Hepatocyte (in vitro differentiated cells): ENCODE results near the gene CNTNAP3B. TPM values are rescaled to one million over a fixed set of nuclear protein-coding genes. Genes with fewer than 3 reads are reported as not detected.
"Not testable (repeated sequence)": the region's sequence is repeated elsewhere in the genome, so short reads cannot be mapped to it uniquely, and the experiment has no call there.

ENCODE experiments used
- DNase-seq: peaks from one replicate; pipeline ENCODE4 v3.0.0-alpha.2; 2016; ENCODE audit warnings: low spot score
- H2AFZ ChIP-seq: fragments of 200-600 bp; sonication (generic); 2 replicates; pipeline ENCODE4 v1.6.0; 2016; ENCODE audit warnings: antibody characterized with exemption, mild to moderate bottlenecking
- H3K27ac ChIP-seq: fragments of 200-600 bp; sonication (generic); 2 replicates; pipeline ENCODE4 v1.5.1; 2016; ENCODE audit warnings: mild to moderate bottlenecking
- H3K27me3 ChIP-seq: fragments of 200-600 bp; sonication (generic); 2 replicates; pipeline ENCODE4 v1.6.1; 2016
- H3K36me3 ChIP-seq: fragments of 200-600 bp; sonication (generic); replicated peaks from 2 replicates; pipeline ENCODE4 v1.5.1; 2016; ENCODE audit warnings: low read depth; ENCODE audit not compliant: insufficient read depth
- H3K4me1 ChIP-seq: fragments of 200-600 bp; sonication (generic); 2 replicates; pipeline ENCODE4 v1.5.1; 2016; ENCODE audit warnings: mild to moderate bottlenecking, moderate library complexity; ENCODE audit not compliant: insufficient read depth
- H3K4me2 ChIP-seq: fragments of 200-600 bp; sonication (generic); 2 replicates; pipeline ENCODE4 v1.6.0; 2016
- H3K4me3 ChIP-seq: fragments of 200-600 bp; sonication (generic); 2 replicates; pipeline ENCODE4 v1.5.1; 2016; ENCODE audit warnings: mild to moderate bottlenecking
- H3K79me2 ChIP-seq: fragments of 200-600 bp; sonication (generic); 2 replicates; pipeline ENCODE4 v1.6.0; 2017; ENCODE audit warnings: mild to moderate bottlenecking
- H3K9me2 ChIP-seq: fragments of 200-600 bp; sonication (generic); replicated peaks from 2 replicates; pipeline ENCODE4 v1.6.0; 2017; ENCODE audit warnings: mild to moderate bottlenecking; ENCODE audit not compliant: insufficient read depth
- H3K9me3 ChIP-seq: fragments of 200-600 bp; sonication (generic); 2 replicates; pipeline ENCODE4 v1.5.1; 2016; ENCODE audit warnings: low read depth, mild to moderate bottlenecking
- H4K20me1 ChIP-seq: fragments of 200-600 bp; sonication (generic); 2 replicates; pipeline ENCODE4 v1.6.0; 2016; ENCODE audit warnings: mild to moderate bottlenecking; ENCODE audit not compliant: insufficient read depth, poor library complexity, severe bottlenecking
- whole genome bisulfite sequencing: methylation state at CpG from one replicate; pipeline ENCODE4 v1.1.6; 2016; ENCODE audit warnings: low lambda C conversion rate; ENCODE audit errors: missing lambda C conversion rate; 5-methylcytosine and 5-hydroxymethylcytosine counted together
- polyA plus RNA-seq: library from polyadenylated mRNA; unstranded; fragments of >200 nt; fragmentation: Nextera tagmentation; extraction: Ambion mirVana; gene quantifications from 2 replicates; pipeline ENCODE4 v1.2.1, GENCODE V29; 2016
- total RNA-seq: library from RNA; depleted of rRNA; stranded (reverse); fragments of >200 nt; gene quantifications from 2 replicates; pipeline ENCODE4 v1.2.3, GENCODE V29; 2014

The CNTNAP3B gene
- total and polyA plus RNA-seq, 2 experiments from 2014 or later, result 0.83 to 1.5 TPM

DNA sequence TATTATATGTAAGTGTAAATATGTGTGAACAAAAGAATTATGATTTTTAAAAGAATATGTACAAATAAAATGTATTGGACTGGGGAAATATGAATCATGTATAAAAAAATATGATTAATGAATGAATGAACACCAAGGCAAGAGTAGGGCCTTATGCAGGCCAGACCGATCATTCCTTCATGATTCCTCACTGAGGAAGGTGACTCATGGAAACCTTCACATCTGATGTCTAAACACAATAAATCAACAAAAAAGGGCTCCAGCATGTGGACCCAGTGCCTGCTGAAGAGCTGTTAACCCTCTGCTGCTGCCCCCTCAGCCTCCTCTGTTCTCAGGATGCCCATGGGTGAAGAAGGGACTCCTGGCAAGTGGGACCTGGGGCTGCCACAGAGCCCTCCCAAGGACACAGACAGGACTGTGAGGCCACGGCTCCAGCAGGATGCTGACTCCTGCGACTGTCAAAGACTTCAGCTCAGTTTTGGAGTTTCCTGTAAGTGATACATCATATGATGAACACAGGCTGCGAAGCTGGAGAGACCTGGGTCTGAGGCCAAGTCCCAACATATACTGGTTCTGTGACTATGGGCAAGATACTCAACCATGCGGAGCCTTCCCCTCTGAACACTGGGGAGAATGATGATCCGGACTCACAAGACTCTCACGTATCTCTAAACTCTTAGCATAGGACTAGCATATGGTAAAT is 110.9 kb downstream of the CNTNAP3B start:
- not testable (repeated sequence) for H2AFZ ChIP-seq, H4K20me1 ChIP-seq, H3K4me2 ChIP-seq, H3K4me3 ChIP-seq, H3K79me2 ChIP-seq, H3K9me2 ChIP-seq, H3K27me3 ChIP-seq, H3K4me1 ChIP-seq, H3K9me3 ChIP-seq, H3K27ac ChIP-seq, H3K36me3 ChIP-seq
- 87% methylated on average over 7 of the region's 7 CpGs for WGBS
- DNase-seq, result peak; percentile 0

DNA sequence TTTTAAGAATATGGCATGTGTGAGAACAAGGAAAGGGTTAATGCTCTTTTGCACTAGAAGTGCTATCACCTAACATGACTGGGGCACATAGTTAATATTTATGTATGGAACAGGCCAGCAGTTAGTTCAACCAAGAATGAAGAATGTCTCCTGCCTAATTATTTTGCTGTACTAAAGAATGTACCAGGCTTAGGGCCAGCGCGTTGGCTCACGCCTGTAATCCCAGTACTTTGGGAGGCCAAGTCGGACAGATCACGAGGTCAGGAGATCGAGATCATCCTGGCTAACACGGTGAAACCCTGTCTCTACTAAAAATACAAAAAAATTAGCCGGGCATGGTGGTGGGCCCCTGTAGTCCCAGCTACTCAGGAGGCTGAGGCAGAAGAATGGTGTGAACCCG is 114.9 kb downstream of the CNTNAP3B start:
- WGBS, result 90% methylated on average over 5 of the region's 9 CpGs
- H3K4me3 ChIP-seq, H4K20me1 ChIP-seq, DNase-seq, H3K27me3 ChIP-seq, H2AFZ ChIP-seq, H3K9me2 ChIP-seq, H3K79me2 ChIP-seq, H3K9me3 ChIP-seq, H3K4me2 ChIP-seq, H3K27ac ChIP-seq, H3K36me3 ChIP-seq, H3K4me1 ChIP-seq: not testable (repeated sequence)

GRCh38 chr9:41991607-41992006 is 137.6 kb downstream of the CNTNAP3B start:
- not testable (repeated sequence) for H3K36me3 ChIP-seq, H3K4me1 ChIP-seq, DNase-seq, H3K4me2 ChIP-seq, H3K27me3 ChIP-seq, H2AFZ ChIP-seq, H3K79me2 ChIP-seq, H3K4me3 ChIP-seq, H3K27ac ChIP-seq, H3K9me3 ChIP-seq, H3K9me2 ChIP-seq, H4K20me1 ChIP-seq
- WGBS, result no CpG with 5 or more reads among the region's 9 CpGs

- H3K9me2 ChIP-seq, result not testable (repeated sequence)
Measured at GRCh38 chr9:41980271-41980670, 149.0 kb downstream of the CNTNAP3B start.

DNA sequence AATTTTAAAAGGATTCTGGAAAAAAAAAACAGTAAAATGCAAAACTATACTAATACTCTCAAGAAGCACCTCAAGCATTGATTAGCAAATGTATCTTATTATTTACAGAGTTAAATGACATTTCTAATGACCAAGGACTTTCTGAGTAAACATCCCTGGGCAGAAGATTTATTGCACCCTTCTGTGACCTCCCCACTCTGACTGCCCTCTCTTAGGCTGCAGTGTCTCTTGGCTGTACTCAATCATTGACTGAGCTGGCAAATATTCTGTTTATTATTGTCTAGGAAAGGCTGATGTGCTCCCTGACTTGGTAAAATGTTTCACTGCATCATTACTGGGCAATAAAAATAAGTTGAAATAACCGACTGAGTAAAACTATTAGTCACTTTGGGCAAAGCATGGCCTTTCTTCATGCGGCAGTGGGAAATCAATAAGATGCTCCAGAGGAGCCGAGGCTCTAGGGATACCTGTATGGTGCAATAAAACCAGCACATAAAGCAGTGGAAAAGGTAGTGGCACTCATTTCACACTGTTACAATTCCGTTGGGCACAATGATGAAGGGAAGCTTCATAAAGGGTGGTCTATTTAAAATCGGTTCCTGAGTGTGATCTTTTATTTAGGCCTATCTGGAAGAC is 151.1 kb downstream of the CNTNAP3B start:
- no CpG with 5 or more reads among the region's 5 CpGs for WGBS
- not testable (repeated sequence) for H3K4me3 ChIP-seq, H3K9me3 ChIP-seq, H3K4me2 ChIP-seq, H3K27me3 ChIP-seq, H2AFZ ChIP-seq, DNase-seq, H3K27ac ChIP-seq, H3K79me2 ChIP-seq, H4K20me1 ChIP-seq, H3K36me3 ChIP-seq, H3K4me1 ChIP-seq, H3K9me2 ChIP-seq

More at GRCh38 chr9:41980271-41980670, 149.0 kb downstream of the CNTNAP3B start:
- not testable (repeated sequence) for H3K4me3 ChIP-seq, H3K27ac ChIP-seq, H3K4me1 ChIP-seq, H3K9me3 ChIP-seq, DNase-seq, H3K4me2 ChIP-seq, H3K27me3 ChIP-seq, H3K36me3 ChIP-seq, H3K79me2 ChIP-seq, H2AFZ ChIP-seq, H4K20me1 ChIP-seq
- no CpG with 5 or more reads among the region's 2 CpGs for WGBS

DNA sequence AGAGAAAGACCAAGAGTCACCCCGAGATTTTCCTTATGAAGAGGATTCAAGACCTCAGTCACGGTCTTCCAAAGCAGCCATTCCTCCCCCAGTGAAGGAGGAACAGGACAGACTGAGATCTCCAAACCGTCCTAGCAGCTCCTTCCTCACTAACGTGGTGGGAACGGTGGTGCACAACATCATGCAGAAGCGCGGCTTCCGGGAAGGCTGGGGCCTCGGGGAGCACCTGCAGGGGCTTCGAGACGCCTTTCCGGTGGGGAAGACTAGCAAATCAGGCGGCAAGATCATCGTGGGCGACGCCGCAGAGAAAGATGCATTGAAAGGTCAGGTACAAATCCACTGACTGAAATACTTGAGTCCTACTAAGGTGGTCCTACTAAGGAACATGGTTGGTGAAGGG is 154.3 kb downstream of the CNTNAP3B start:
- WGBS, result 93% methylated on average over 7 of the region's 17 CpGs
- H3K9me2 ChIP-seq, H2AFZ ChIP-seq, H3K4me3 ChIP-seq, H3K79me2 ChIP-seq, H3K27ac ChIP-seq, H3K27me3 ChIP-seq, H4K20me1 ChIP-seq, H3K4me2 ChIP-seq, H3K36me3 ChIP-seq, H3K4me1 ChIP-seq, DNase-seq, H3K9me3 ChIP-seq: not testable (repeated sequence)

- not testable (repeated sequence) for H3K4me2 ChIP-seq, H3K36me3 ChIP-seq, H3K9me2 ChIP-seq, H3K9me3 ChIP-seq, DNase-seq, H3K4me3 ChIP-seq, H3K27me3 ChIP-seq, H3K79me2 ChIP-seq, H3K27ac ChIP-seq, H3K4me1 ChIP-seq, H4K20me1 ChIP-seq, H2AFZ ChIP-seq
- 96% methylated on average over 38 of the region's 43 CpGs for WGBS
Measured at GRCh38 chr9:41953007-41953406, 176.2 kb downstream of the CNTNAP3B start.

DNA sequence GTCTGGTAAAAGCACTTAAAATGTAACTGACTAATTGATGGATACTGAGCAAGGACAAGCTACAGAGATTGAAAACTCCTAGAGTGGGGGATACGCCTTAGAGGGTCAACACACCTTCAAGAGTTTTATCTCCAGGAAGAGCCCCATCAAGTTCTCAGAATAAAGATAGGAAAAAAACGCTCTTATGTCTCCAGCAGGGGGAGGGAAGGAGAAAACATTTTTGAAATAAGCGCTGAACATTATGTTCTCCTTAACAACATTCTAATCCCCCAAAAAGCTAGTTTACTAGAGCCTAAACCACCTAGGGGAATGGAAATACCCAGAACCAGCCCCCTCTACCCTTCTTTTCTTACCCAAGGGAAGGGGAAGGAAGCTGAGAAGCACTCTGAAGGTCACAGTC is 187.5 kb downstream of the CNTNAP3B start:
- not testable (repeated sequence) for H3K4me1 ChIP-seq, H3K9me3 ChIP-seq, H3K27me3 ChIP-seq, H3K4me3 ChIP-seq, H2AFZ ChIP-seq, H3K79me2 ChIP-seq, H3K9me2 ChIP-seq, H3K4me2 ChIP-seq, H3K27ac ChIP-seq, H4K20me1 ChIP-seq, DNase-seq, H3K36me3 ChIP-seq
- WGBS, result 63% methylated on average over 3 of the region's 3 CpGs

DNA sequence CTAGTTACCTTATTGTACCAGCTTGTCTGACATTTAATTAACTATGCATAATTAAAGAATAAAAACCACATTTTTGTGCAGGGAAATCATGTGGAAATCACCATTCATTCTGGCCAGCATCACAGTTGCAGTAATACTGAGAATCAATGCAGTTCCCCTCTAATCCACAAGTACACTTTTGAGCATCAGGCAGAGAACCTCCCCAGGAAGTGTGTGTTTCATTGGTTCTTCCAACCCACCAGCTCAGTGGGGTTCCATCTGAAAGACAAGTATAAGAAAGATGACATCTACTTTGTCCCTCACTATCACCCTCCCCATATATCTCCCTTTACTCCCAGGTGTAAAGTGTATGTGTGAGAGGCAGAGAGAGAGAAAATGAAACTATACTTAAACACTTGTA is 191.1 kb downstream of the CNTNAP3B start:
- H3K27ac ChIP-seq, H3K4me2 ChIP-seq, H3K9me2 ChIP-seq, H3K4me1 ChIP-seq, H2AFZ ChIP-seq, H3K9me3 ChIP-seq, H3K4me3 ChIP-seq, H3K36me3 ChIP-seq, DNase-seq, H4K20me1 ChIP-seq, H3K27me3 ChIP-seq, H3K79me2 ChIP-seq: not testable (repeated sequence)
